Measurements from ENCODE around the gene MEIS2. TPM values are rescaled to one million over a fixed set of nuclear protein-coding genes. Genes with fewer than 3 reads are reported as not detected.

MEIS2 gene
- total RNA-seq, 1 donor from 2014 or later: 35.6 TPM

- FAIRE-seq (no peak), DNase-seq (ENCODE audit: low read depth) (no peak)
- TF ChIP-seq CTCF (IDR thresholded peaks at IDR 0.05; ENCODE audit: insufficient read depth, low read depth, low read length): no peak
- no peaks in the 10 kb centered on the region for H3K9me3 ChIP-seq (ENCODE audit: insufficient read depth, low read depth, low read length)
- no peaks in the 10 kb centered on the region for H3K36me3 Mint-ChIP-seq (ENCODE audit: low read depth, unreplicated experiment)
- H3K27ac Mint-ChIP-seq (ENCODE audit: unreplicated experiment): no peak overlapping the region
- H3K4me3 Mint-ChIP-seq (ENCODE audit: unreplicated experiment): peak overlapping the region; percentile 21
- H4K20me1 ChIP-seq (ENCODE audit: insufficient read depth, low read length): peaks cover 7% of the 10 kb centered on the region
- H3K27me3 ChIP-seq (ENCODE audit: insufficient read depth, low read length): peaks cover 36% of the 10 kb centered on the region
- H2AFZ ChIP-seq (ENCODE audit: low read depth, low read length): peak overlapping the region; percentile 80
- H3K4me1 Mint-ChIP-seq (ENCODE audit: low read depth, unreplicated experiment): peaks cover 13% of the 10 kb centered on the region
- no peaks in the 10 kb centered on the region for H3K36me3 ChIP-seq (ENCODE audit: insufficient read depth, low read length)
- peak overlapping the region; percentile 54 for H3K4me3 ChIP-seq (ENCODE audit: insufficient read depth, low read depth, low read length)
- H3K27me3 Mint-ChIP-seq (ENCODE audit: low read depth, unreplicated experiment): peaks cover 75% of the 10 kb centered on the region
- H3K4me2 ChIP-seq (ENCODE audit: low read length): peak overlapping the region; percentile 86
- peaks cover 12% of the 10 kb centered on the region for H3K4me1 ChIP-seq (ENCODE audit: insufficient read depth, low read length)
- H3K27ac ChIP-seq (ENCODE audit: low read depth, low read length): no peak overlapping the region
- H3K9me3 Mint-ChIP-seq (ENCODE audit: unreplicated experiment): peaks cover 3% of the 10 kb centered on the region
- peaks cover 13% of the 10 kb centered on the region for H3K79me2 ChIP-seq (ENCODE audit: insufficient read depth, low read length)
- H3K9ac ChIP-seq (ENCODE audit: low read length): peak overlapping the region; percentile 71
These were observed 11.0 kb upstream of the MEIS2 start for GRCh38 chr15:37111427-37111717.

GRCh38 chr15:37109872-37110572 lies 9.7 kb upstream of the MEIS2 start:
- Histone ChIP-seq H3K27ac (ENCODE audit: low read depth, low read length) (peak overlapping the region; percentile 35), H3K27me3 (ENCODE audit: insufficient read depth, low read length) (peaks cover 45% of the 10 kb centered on the region), H2AFZ (ENCODE audit: low read depth, low read length) (peak overlapping the region; percentile 80), H3K4me1 (ENCODE audit: insufficient read depth, low read length) (peaks cover 15% of the 10 kb centered on the region), H3K4me2 (ENCODE audit: low read length) (peak overlapping the region; percentile 86), H4K20me1 (ENCODE audit: insufficient read depth, low read length) (peaks cover 7% of the 10 kb centered on the region), H3K4me3 (ENCODE audit: insufficient read depth, low read depth, low read length) (peak overlapping the region; percentile 54), H3K36me3 (ENCODE audit: insufficient read depth, low read length) (no peaks in the 10 kb centered on the region), H3K79me2 (ENCODE audit: insufficient read depth, low read length) (peaks cover 22% of the 10 kb centered on the region), H3K9me3 (ENCODE audit: insufficient read depth, low read depth, low read length) (no peaks in the 10 kb centered on the region), H3K9ac (ENCODE audit: low read length) (peak overlapping the region; percentile 71)
- TF ChIP-seq EZH2 (IDR thresholded peaks at IDR 0.05; ENCODE audit: insufficient read depth, low read length): peak; percentile 81
- TF ChIP-seq CTCF (IDR thresholded peaks at IDR 0.05; ENCODE audit: insufficient read depth, low read depth, low read length): no peak
- FAIRE-seq (no peak), DNase-seq (ENCODE audit: low read depth) (no peak)
- Mint-ChIP-seq H3K4me1 (ENCODE audit: low read depth, unreplicated experiment) (peaks cover 13% of the 10 kb centered on the region), H3K9me3 (ENCODE audit: unreplicated experiment) (peaks cover 3% of the 10 kb centered on the region), H3K4me3 (ENCODE audit: unreplicated experiment) (peak overlapping the region; percentile 80), H3K27me3 (ENCODE audit: low read depth, unreplicated experiment) (peaks cover 84% of the 10 kb centered on the region), H3K36me3 (ENCODE audit: low read depth, unreplicated experiment) (no peaks in the 10 kb centered on the region), H3K27ac (ENCODE audit: unreplicated experiment) (no peak overlapping the region)

GRCh38 chr15:37109168-37109871 lies 9.0 kb upstream of the MEIS2 start:
- Histone ChIP-seq H3K27me3 (ENCODE audit: insufficient read depth, low read length) (peaks cover 51% of the 10 kb centered on the region), H3K36me3 (ENCODE audit: insufficient read depth, low read length) (no peaks in the 10 kb centered on the region), H3K9me3 (ENCODE audit: insufficient read depth, low read depth, low read length) (no peaks in the 10 kb centered on the region), H4K20me1 (ENCODE audit: insufficient read depth, low read length) (peaks cover 11% of the 10 kb centered on the region), H2AFZ (ENCODE audit: low read depth, low read length) (no peak overlapping the region), H3K4me3 (ENCODE audit: insufficient read depth, low read depth, low read length) (peak overlapping the region; percentile 54), H3K27ac (ENCODE audit: low read depth, low read length) (no peak overlapping the region), H3K4me2 (ENCODE audit: low read length) (peak overlapping the region; percentile 86), H3K9ac (ENCODE audit: low read length) (peak overlapping the region; percentile 71), H3K4me1 (ENCODE audit: insufficient read depth, low read length) (peaks cover 15% of the 10 kb centered on the region), H3K79me2 (ENCODE audit: insufficient read depth, low read length) (peaks cover 29% of the 10 kb centered on the region)
- Mint-ChIP-seq H3K27ac (ENCODE audit: unreplicated experiment) (no peak overlapping the region), H3K9me3 (ENCODE audit: unreplicated experiment) (peaks cover 3% of the 10 kb centered on the region), H3K36me3 (ENCODE audit: low read depth, unreplicated experiment) (no peaks in the 10 kb centered on the region), H3K4me1 (ENCODE audit: low read depth, unreplicated experiment) (peaks cover 13% of the 10 kb centered on the region), H3K4me3 (ENCODE audit: unreplicated experiment) (no peak overlapping the region), H3K27me3 (ENCODE audit: low read depth, unreplicated experiment) (peaks cover 91% of the 10 kb centered on the region)
- FAIRE-seq (no peak), DNase-seq (ENCODE audit: low read depth) (no peak)
- no peak for TF ChIP-seq CTCF (IDR thresholded peaks at IDR 0.05; ENCODE audit: insufficient read depth, low read depth, low read length)
- TF ChIP-seq EZH2 (IDR thresholded peaks at IDR 0.05; ENCODE audit: insufficient read depth, low read length): no peak

Data from astrocyte (in vitro differentiated cells and primary cell).